ENCODE data around the gene MICAL3. TPM values are rescaled to one million over a fixed set of nuclear protein-coding genes. Genes with fewer than 3 reads are reported as not detected.

The MICAL3 gene
- total and polyA plus RNA-seq, 9 donors, result 17.5 to 106 (median 81.3) TPM

GRCh38 chr22:17855572-17856290 is 168.6 kb downstream of the MICAL3 start:
- Histone ChIP-seq H3K4me3 (no peak overlapping the region), H3K27me3 (no peaks in the 10 kb centered on the region), H3K36me3 (no peaks in the 10 kb centered on the region), H3K4me1 (ENCODE audit: insufficient read depth) (peaks cover 3% of the 10 kb centered on the region), H3K27ac (no peak overlapping the region), H3K9me3 (no peaks in the 10 kb centered on the region)
- TF ChIP-seq EP300 (IDR thresholded peaks at IDR 0.05) (no peak), POLR2A (IDR thresholded peaks at IDR 0.05) (no peak), CTCF (IDR thresholded peaks at IDR 0.05) (no peak)
- intact Hi-C loops (cut with DNase I), result no loop called here
- WGBS, 3 donors, result 66 to 80% (median 76%) methylated on average over 13 of the region's 13 CpGs
- DNase-seq, result no peak

- TF ChIP-seq EP300 (IDR thresholded peaks at IDR 0.05), result no peak
- no peak for TF ChIP-seq CTCF (IDR thresholded peaks at IDR 0.05)
- TF ChIP-seq POLR2A (IDR thresholded peaks at IDR 0.05), result no peak
- H3K4me3 ChIP-seq, result no peak overlapping the region
- peak in 1 of 5 donors; percentile 63 for DNase-seq
- no peaks in the 10 kb centered on the region for H3K9me3 ChIP-seq
- H3K36me3 ChIP-seq, result no peaks in the 10 kb centered on the region
- intact Hi-C loops (cut with DNase I), result no loop called here
- WGBS, 3 donors, result 13 to 21% (median 21%) methylated on average over 6 of the region's 6 CpGs
- peaks cover 3% of the 10 kb centered on the region for H3K4me1 ChIP-seq (ENCODE audit: insufficient read depth)
- no peak overlapping the region for H3K27ac ChIP-seq
- H3K27me3 ChIP-seq, result no peaks in the 10 kb centered on the region
Observed at GRCh38 chr22:17853073-17853472, 171.3 kb downstream of the MICAL3 start.

GRCh38 chr22:17851759-17852158 is 172.6 kb downstream of the MICAL3 start:
- TF ChIP-seq CTCF (IDR thresholded peaks at IDR 0.05) (no peak), POLR2A (IDR thresholded peaks at IDR 0.05) (no peak), EP300 (IDR thresholded peaks at IDR 0.05) (no peak)
- intact Hi-C loops (cut with DNase I), result no loop called here
- no peaks in the 10 kb centered on the region for H3K36me3 ChIP-seq
- peaks cover 12% of the 10 kb centered on the region for H3K4me1 ChIP-seq (ENCODE audit: insufficient read depth)
- no peak for DNase-seq
- WGBS, 3 donors, result 87 to 90% (median 88%) methylated on average over 14 of the region's 14 CpGs
- no peak overlapping the region for H3K27ac ChIP-seq
- no peaks in the 10 kb centered on the region for H3K27me3 ChIP-seq
- H3K9me3 ChIP-seq, result no peaks in the 10 kb centered on the region
- H3K4me3 ChIP-seq, result no peak overlapping the region

- Histone ChIP-seq H3K27me3 (no peaks in the 10 kb centered on the region), H3K4me3 (no peak overlapping the region), H3K9me3 (no peaks in the 10 kb centered on the region), H3K36me3 (no peaks in the 10 kb centered on the region), H3K4me1 (ENCODE audit: insufficient read depth) (peaks cover 22% of the 10 kb centered on the region), H3K27ac (peak overlapping the region in 1 of 2 donors; percentile 60)
- intact Hi-C loops (cut with DNase I), result loop anchor here in 1 of 4 donors (10.0 kb wide), 1 partner anchor 67 kb away; no protein-coding TSS in a partner anchor
- TF ChIP-seq CTCF (IDR thresholded peaks at IDR 0.05) (no peak), EP300 (IDR thresholded peaks at IDR 0.05) (no peak)
- 96 to 97% (median 97%) methylated on average over 18 of the region's 18 CpGs for WGBS, 3 donors
- DNase-seq, result no peak
Observed at GRCh38 chr22:17847360-17848078, 176.8 kb downstream of the MICAL3 start.
